HG02588 (cell line): ENCODE results near the gene RER1.

ENCODE experiments used
- ATAC-seq: cut with Tn5 transposase; IDR thresholded peaks from one replicate; pipeline ENCODE4 v1.9.1; 2021; ENCODE audit warnings: mild to moderate bottlenecking, moderate library complexity; ENCODE audit not compliant: unreplicated experiment

The RER1 gene

GRCh38 chr1:2442661-2443060, 51.0 kb downstream of the RER1 start:
- ATAC-seq = no peak

GRCh38 chr1:2443277-2444137, 51.9 kb downstream of the RER1 start:
- no peak for ATAC-seq

GRCh38 chr1:2444138-2444591, 52.5 kb downstream of the RER1 start:
- ATAC-seq = no peak

- ATAC-seq = no peak
Observed at GRCh38 chr1:2445162-2445822, 53.7 kb downstream of the RER1 start.

DNA sequence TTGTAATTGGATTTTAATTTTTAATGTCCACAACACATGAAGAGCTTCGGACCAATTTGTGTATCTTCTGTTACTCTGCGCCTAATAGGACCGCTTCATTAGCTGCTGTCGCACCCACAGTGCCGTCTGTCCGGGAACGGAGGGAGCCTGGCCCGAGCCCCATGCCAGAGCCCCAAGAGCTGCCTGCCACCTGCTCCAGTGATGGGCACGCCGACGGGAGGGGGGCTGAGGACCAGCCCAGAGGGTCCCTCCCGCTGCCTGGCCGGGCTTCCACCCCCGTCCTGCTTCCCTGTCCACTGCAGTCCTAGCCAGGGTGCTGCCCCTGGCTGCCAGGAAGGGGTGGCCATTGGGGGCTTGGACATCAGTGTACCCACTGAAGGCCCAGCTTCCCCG, 54.2 kb downstream of the RER1 start:
- ATAC-seq = no peak

- ATAC-seq = no peak
Observed at GRCh38 chr1:2446394-2446793, 54.8 kb downstream of the RER1 start.

GRCh38 chr1:2446861-2447260, 55.2 kb downstream of the RER1 start:
- ATAC-seq = no peak

- no peak for ATAC-seq
Observed at GRCh38 chr1:2447276-2448097, 55.8 kb downstream of the RER1 start.

GRCh38 chr1:2448098-2448445, 56.4 kb downstream of the RER1 start:
- ATAC-seq = no peak

GRCh38 chr1:2449636-2450454, 58.2 kb downstream of the RER1 start:
- no peak for ATAC-seq

- ATAC-seq = no peak
Observed at GRCh38 chr1:2451741-2452140, 60.1 kb downstream of the RER1 start.

DNA sequence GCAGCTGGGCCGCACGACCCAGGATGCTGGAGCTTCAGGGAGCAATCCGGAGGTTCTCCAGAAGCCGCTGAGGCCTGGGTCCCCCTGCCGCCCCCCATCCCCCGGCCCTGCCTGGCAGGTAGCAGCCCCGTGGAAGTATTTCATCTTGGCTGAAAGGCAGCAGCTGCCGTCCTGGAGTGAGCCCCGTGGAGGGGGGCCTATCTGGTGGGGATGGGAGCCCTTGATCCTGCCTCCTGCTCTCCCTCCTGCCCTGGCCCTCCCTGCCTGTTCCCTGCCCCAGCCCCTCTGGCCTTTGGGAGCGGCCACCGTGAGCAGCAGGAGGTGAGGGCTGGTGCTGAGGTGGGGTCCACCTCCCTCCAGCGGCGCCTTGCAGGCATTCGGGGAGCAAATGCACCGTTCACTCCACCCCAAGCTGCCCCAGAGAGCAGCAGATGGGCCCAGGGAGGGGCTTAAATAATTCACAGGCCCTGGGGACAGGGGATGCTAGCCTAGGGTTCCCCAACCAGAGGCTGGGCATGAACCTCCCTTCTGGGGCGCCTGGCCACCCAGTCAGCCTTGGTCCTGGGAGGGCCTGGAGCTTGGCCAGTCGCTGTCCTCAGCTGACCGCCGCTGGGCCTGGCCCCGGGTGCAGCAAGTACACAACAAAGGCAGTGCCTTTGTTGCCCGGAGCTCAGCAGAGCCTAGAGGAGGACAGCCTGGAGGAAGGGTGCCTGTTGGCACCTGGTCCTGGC, 60.7 kb downstream of the RER1 start:
- no peak for ATAC-seq

DNA sequence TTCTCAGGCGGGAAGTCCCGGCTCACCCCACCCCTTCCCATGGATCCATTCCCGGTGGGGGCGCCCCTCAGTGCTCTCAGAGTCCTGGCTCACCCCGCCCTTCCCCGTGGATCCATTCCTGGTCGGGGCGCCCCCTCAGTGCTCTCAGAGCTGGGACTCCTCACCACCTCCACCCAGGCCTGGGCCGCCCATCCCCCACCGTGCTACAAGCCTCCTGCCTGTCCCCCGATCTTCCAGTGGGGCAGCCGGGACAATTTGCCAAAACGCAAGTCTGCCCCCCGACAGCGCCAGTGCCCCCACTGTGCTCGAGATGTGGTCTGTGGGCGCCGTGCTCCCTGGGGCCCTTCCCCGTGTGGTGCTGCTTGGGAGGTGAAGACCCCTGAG, 61.3 kb downstream of the RER1 start:
- ATAC-seq = no peak

DNA sequence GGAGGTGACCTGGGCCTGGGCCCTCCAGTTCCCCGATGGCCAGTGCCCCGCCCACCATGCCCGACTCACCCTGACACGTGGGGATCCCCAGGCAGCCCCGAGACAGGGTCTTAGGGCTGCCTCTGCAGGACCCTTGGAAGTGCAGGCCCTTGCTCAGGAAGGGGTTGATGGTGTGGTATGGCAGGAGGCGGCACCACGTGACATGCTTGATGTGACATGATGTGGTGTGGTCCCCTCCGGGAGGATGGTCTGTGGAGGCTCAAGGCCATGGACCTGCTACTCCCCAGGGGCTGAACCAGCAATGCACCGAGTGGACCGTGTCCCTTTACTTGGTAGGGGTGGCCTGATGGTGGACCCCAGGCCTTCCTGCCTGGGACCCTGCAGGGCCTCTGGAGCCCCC, 62.6 kb downstream of the RER1 start:
- no peak for ATAC-seq
